OCI-LY7 (cell line): ENCODE results near the gene MAP1LC3B.

Source experiments
- EZH2phosphoT487 ChIP-seq: fragments of 200-600 bp; sonication (generic); IDR thresholded peaks from 2 replicates; pipeline ENCODE4 v1.6.1; 2018; ENCODE audit warnings: low read depth, borderline replicate concordance, mild to moderate bottlenecking, mixed run types, antibody characterized with exemption, low read length, moderate library complexity, mixed read lengths
- TF ChIP-seq, protein P1 (sequence below): fragments of 200-600 bp; sonication (generic); conservative IDR thresholded peaks from 2 replicates; pipeline ENCODE4 v1.5.1; 2014; ENCODE audit warnings: mild to moderate bottlenecking, antibody characterized with exemption, low read length, moderate library complexity, mixed read lengths

DNA sequence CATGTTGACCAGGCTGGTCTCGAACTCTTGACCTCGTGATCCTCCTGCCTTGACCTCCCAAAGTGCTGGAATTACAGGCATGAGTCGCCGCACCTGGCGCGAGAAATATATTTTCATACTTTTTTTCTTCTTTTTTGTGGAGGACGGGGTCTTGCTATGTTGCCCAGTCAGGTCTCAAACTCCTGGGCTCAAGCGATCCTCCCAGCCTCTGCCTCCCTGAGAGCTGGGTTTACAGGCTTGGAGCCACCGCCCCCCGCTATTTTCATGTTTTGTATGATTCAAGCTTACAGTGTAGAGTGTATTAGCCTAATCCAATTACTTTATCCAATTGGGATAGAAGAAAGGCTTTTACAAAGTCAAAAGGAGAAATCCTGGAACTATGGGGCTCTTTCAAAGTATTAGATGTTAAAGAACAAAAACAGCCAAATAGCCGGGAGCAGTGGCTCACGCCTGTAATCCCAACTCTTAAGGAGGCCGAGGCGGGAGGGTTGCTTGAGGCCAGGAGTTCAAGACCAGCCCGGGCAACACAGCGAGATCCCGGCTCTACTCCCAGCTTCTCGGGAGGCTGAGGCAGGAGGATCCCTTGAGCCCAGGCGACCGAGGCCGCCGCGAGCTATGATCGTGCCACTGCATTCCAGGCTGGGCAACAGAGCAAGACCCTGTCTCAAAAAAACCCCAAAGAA lies 1.4 kb upstream of the MAP1LC3B start:
- TF ChIP-seq, protein P1, sequence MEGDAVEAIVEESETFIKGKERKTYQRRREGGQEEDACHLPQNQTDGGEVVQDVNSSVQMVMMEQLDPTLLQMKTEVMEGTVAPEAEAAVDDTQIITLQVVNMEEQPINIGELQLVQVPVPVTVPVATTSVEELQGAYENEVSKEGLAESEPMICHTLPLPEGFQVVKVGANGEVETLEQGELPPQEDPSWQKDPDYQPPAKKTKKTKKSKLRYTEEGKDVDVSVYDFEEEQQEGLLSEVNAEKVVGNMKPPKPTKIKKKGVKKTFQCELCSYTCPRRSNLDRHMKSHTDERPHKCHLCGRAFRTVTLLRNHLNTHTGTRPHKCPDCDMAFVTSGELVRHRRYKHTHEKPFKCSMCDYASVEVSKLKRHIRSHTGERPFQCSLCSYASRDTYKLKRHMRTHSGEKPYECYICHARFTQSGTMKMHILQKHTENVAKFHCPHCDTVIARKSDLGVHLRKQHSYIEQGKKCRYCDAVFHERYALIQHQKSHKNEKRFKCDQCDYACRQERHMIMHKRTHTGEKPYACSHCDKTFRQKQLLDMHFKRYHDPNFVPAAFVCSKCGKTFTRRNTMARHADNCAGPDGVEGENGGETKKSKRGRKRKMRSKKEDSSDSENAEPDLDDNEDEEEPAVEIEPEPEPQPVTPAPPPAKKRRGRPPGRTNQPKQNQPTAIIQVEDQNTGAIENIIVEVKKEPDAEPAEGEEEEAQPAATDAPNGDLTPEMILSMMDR = no peak
- TF ChIP-seq EZH2phosphoT487 = no peak
